GM18508 (cell line): ENCODE results near the gene ATP1A3.
"Not testable (repeated sequence)": the region's sequence is repeated elsewhere in the genome, so short reads cannot be mapped to it uniquely, and the experiment has no call there.

ENCODE experiments used
- ATAC-seq: cut with Tn5 transposase; IDR thresholded peaks from one replicate; pipeline ENCODE4 v1.9.1; 2021; ENCODE audit warnings: moderate number of reproducible peaks; ENCODE audit not compliant: insufficient read depth, unreplicated experiment

Gene ATP1A3

DNA sequence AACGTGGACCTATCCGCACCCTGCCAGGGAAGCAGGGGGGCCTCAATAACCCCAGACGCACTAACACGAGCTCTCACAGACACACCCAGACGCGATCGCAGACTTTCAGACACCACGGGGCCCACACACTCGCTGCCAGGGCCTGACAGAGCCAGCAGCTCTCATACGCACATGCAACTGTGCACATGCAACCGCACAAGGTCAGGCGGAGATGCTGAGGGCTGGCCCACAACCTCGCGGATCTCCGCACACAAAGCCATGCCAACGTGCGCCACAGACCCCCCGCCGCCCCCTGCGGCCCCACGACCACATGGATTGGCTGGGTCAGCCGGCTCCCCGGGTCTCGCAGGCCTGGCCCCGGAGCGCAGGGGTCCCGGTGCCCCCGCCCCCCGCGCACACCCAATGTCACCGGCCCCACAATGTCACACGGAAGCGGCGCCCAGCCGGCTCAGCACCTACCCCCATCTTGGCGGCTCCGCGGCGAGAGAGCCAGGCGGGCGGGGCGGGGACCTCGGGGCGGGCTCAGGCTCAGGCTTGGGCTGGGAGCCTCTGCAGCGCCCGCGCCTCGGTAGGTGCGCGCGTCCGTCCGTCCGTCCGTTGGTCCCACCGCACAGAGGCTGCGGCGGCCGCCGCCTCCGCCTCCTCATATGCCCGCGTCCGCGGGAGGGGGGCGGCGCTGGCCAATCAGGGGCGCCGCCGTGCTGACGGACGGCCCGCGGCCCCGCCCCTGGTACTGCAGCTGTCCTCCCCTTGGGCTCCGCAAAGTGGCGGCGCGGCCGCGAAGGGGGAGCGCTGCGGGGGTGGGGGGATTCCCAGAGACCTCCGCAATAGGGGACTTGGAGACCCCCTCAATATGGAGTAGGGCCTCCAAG is at the start of gene ATP1A3:
ATP1A3 (minus strand) TSS at position 619 of the 872 bp plus-strand sequence; CDS start at position 465, 154 bp downstream.
- no peak for ATAC-seq

DNA sequence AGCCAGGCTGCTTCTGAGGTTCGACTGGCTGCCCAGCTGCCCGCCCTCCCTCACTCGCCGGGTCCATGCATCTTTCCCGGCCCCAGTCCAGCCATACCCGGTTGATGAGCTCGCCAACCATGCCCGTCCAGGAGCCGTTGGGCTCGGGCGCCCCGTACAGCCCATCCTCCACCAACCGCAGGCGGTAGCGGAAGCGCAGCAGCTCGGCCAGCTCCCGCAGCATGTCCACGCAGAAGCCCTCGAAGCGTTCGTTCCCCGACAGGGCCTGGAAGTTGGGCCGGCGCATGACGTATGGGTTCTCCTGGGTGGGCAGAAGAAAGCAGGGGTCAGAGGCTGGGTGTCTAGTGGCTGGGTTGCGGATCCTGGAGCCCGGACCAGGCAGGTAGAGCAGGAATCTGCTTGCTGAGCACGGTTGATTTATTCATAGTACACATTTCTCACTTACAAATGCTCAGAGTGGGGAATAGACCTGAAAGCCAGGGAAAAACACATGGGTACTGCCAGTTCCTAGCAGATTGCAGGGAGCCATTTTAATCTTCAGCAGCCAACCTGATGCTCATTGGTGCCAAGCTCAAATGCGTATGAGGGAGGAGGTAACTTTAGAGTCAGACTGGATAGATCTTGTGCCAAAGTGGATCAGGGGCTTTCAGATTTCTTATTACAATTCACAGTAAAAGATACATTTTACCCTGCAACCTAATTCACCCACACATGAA is 48.6 kb upstream of the ATP1A3 start:
- ATAC-seq: no peak

DNA sequence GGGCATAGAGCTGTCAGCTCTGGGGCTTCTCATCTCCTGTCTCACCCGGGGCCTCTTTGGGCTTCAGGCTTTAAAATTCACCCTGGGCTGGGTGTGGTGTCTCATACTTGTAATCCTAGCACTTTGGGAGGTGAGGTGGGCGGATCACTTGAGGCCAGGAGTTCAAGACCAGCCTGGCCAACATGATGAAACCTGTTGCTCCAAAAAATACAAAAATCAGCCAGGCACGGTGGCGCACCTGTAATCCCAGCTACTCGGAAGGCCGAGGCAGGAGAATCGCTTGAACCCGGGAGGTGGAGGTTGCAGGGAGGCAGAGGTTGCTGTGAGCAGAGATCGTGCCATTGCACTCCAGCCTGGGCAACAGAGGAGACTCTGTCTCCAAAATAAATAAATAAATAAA is 46.5 kb upstream of the ATP1A3 start:
- ATAC-seq: not testable (repeated sequence)

DNA sequence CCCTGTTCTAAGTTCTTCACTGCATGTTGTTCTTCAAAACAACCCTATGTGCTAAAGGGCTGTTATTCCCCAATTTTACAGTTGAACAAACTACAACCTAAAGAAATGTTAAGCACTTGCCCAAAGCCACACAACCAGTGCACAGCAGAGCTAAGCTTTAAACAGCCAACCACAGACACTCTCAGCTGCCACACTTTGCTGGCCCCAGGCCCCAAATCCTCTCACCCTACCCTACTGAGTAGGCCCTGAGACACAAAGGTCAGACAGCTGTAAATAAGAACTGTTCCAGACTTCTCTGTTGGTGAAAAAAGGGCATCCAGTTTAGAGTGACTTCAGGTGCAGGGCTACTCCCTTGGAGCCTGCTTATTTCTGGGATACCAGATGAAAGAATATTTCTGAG is 46.0 kb upstream of the ATP1A3 start:
- ATAC-seq: no peak

DNA sequence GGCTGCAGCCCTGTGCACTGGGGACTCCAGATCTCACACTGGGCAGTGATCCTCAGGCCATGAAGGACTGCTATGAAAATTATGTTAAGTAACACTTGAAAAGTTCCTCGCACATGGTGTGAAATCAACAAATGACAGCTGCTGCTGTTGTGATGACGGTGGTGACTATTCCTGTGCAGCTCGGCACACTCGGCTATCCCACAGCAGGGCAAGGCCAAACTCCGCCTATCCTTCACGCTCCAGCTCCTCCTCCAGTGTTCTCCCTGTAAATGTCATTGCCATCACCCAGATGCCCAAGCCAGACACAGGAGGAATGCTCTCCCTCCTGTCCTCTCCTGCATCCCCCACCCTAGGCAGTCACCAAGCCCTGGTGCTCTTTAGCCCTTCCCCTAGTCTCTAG is 44.6 kb upstream of the ATP1A3 start:
- no peak for ATAC-seq

DNA sequence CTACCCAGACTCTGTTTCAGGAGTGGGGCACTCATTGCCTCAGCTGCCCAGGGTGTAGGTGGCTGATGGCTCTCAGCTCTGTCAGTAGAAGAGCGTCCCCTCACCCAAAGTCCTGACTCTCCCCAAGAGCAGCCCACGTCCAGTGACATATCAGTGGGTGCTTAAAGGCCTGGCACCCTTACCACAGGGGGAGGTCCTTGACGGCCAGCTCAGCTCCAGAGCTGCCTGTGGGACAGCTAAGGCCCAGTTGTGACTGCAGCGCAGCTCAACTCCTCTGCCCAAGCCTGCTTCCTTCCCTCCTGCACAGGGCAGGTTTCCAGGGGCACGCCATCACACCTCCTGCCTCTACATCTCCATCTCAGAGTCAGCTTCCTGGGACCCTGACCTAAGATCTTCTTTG is 43.6 kb upstream of the ATP1A3 start:
- no peak for ATAC-seq

DNA sequence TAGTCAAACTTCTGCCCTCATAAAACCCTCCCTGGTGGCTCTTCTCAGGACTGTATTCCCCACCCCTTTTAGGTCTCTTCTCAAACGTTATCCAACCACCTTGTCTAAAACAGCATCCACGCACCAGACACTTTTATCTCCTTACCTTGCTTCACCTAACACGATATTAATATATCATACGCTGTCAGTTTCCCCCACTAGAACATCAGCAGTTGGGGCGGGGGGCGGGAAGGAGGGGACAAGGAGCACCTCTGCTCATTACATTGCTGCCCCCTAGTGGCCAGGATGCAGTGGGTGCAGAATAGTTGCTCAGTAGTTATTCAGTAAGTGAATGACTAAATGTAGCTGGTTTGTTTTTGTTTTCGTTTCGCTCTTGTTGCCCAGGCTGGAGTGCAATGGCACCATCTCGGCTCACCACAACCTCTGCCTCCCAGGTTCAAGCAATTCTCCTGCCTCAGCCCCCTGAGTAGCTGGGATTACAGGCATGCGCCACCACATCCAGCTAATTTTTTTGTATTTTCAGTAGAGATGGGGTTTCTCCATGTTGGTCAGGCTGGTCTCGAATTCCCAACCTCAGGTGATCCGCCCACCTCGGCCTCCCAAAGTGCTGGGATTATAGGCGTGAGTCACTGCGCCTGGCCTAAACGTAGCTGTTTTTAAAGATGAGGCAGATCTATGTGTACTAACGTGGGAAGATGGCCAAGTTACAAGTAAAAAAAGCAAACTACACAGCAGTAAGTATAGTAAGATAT is 40.8 kb upstream of the ATP1A3 start:
- ATAC-seq: not testable (repeated sequence)

DNA sequence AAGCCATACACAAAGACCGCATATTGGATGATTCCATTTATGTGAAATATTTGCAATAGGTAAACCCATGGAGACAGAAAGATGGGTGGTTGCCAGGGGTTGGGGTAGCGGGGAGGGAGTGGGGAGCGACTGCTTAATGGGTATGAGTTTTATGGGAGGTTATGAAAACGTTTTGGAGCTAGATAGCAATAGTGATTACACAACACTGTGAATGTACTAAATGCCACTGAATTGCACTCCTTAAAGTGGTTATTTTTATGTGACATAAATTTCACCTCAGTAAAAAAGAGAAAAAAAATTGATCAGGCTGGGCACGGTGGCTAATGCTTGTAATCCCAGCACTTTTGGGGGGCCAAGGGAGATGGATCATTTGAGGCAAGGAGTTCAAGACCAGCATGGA is 39.4 kb upstream of the ATP1A3 start:
- no peak for ATAC-seq

DNA sequence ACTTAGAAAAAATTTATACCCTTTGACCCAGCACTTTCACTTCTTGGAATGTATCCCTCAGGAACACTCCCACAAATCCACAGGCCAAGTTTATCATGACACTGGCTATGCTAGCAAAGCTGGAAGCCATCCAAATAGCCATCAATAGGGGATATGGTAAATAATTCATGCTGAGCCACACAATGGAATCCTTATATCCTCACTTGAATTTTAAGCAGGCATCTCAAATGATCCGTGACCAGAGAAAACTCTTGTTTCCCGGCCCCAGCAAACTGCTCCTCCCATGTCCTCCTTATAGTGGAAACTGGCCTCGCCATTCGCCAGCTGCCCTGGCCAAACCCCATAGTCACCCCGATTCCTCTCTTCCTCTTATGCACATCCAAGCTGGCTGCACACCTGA is 38.4 kb upstream of the ATP1A3 start:
- no peak for ATAC-seq

DNA sequence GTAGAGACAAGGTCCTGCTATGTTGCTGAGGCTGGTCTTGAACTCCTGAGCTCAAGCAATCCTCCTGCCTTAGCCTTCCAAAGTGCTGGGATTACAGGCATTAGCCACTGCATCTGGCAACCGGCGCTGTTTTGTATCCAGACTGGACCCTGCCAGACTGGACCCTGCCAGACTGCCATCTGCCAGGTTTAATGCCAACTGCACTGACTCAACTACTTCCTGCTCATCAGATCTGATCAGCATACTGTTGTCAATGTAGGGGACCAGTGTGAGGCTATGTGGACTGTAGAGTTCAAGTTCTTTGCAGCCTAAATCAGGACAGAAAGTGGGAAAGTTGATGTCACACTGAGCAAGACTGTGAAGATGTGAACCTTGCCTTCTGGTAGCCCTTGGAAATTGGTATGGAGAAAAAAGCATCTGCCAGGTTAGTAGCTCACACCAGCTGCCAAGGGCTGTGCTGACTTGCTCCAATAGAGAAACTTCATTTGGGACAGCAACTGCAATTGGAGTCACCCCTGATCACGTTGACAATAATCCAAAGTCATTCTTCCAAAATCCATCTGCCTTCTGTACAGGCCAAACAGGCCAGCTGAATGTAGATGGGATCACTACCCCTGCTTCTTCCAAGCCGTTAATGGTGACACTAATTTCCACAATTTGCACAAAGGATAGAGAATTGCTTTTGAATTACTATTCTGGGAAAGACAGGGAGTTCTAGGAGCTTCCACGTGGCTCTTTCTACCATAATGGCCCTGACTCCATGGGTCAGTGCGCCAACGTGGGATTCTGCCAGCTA is 36.8 kb upstream of the ATP1A3 start:
- no peak for ATAC-seq

DNA sequence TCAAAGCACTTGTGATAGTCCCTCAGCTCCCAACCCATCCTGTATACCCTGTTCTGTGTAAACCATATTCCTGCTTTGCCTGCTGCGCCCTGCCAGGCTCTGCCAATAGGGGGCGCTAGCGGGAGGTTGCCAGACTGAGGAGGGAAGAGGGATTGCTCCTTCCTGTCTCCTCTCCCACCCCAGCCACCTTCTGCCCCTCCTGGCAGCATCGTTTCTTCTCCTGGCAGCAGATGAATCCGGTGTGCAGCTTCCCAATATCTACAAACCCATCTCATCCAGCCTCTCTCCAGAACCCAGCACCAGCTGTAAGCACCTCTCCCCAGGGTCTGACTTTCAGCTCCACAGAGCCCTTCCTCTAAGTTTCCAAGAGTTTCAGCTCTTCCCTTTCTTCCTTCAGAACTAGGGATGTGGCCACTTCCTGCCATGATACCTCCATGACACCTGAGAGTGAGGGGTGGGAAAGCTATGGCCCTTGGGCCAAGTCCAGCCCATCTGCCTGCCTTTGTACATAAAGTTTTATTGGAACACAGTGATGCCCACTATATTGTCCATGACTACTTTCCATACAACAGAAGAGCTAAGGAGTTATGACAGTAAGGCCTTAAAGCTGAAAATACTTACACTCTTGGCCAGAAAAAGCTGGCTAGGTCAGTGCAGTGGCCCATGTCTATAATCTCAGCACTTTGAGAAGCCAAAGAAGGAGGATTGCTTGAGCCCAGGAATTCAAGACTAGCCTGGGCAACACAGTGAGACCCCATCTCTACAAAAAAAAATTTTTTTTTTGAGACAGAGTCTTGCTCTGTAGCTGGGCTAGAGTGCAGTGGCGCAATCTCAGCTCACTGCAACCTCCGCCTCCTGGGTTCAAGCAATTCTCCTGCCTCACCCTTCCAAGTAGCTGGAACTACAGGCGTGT is 34.5 kb upstream of the ATP1A3 start:
- no peak for ATAC-seq

DNA sequence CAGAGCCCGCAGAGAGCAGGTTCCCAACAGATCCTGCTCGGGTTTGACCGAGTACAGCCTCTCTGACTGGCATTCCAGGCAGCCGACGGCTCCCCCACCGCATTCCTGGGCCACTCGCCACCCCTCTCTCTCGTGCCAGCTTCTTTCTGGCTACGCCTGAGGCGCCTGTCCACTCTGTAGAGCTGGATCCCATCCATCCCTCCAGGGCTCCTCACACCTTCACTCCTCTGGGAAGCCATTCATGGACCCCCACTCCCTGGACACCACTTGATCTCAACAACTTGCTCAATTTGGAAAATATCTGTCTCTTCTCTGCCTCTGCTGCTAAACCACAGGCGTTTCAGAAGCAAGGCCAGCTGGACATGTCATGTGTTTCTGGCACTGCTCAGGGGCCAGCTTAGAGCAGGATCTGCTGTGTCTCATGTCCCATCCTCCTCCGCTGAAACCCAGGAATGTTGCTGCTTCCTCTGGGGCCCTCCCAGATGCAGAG is 30.6 kb upstream of the ATP1A3 start:
- ATAC-seq: no peak

DNA sequence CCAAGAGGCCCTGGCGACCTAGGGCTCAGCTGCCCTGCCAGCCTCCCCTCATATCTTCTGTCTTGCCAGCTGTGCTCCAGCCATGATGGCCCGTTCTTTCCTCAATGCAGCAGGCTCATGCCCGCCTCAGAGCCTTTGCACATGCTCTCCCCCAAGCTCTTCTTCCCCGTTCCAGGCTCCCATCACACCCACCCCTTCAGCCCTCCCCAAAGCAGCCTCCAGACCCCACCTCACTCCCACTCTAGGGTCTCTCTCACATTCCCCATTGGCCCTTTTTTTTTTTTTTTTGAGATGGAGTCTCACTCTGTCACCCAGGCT is 29.9 kb upstream of the ATP1A3 start:
- no peak for ATAC-seq

DNA sequence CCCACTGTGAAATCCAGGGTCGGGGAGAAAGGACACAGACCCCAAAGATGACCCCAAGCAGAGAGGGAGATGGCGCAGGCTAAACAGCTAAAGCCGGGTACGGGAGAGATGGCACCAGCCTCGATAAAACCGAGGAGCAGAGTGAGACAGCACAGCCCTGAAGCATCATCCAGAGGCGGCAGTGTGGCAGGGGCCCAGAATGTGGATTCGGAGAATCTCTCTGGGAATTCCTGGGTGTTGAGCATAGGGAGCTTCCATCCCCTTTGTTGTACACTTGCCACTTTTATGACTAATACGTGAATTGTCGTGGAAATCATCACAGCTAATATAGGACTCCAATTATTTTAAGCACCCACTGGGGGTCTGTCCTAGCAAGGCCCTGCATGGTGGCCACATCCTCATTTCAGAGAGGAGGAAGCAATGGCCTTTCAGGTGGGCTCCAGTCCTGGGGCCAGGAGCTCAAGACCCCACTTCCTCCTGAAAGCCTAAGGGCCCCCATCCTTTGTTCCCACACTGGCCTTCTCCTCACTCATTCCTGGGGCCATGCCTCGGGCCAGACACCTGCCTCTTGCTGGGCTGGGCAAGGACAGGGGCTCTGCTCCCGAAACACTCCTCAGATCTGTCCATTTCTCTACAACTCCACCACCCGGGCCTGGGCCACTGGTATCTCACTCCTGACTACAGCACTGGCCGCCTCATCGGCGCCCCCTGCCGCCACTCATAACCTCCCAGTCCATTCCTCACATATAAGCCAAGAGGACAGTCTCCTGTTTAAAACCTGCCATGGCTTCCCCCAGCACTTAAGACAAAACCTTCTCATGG is 29.3 kb upstream of the ATP1A3 start:
- ATAC-seq: no peak

DNA sequence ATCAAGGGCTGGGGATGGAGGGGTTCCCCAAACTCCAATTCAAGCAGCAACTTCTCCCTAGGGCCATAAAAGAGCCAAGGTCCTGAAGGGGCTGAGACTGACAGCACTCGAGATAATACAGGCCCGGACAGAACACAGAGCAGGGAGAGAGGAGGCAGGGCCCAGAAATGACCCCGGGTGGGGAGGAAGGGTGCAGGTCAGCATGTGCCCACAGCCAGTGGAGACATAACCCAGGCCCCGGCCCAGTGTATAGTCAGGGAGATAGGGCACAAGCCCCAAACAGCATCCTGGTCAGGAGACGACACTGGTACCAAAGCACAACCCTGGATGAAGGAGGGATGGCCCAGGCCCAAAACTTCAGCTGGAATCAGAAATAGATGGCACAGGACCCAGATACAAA is 28.6 kb upstream of the ATP1A3 start:
- ATAC-seq: no peak

DNA sequence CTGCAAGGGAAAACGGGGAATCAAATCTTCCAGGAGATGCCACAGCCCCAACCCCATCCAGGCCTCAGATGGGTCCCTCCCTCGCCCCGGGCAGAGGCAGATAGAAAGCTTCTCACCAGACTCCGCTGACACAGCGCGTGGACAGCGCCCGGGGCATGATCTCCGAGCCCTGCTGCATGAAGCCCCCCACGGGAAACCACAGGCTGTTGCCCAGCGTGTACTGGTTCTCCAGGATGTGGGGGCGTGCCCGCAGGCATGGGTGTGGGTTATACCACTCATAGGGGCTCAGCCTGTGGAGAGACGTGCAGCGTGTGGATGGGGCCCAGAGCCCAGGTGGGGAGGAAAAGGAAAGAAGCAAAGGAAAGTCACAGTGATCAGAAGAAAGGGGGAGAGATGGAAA is 27.2 kb upstream of the ATP1A3 start:
- ATAC-seq: no peak

DNA sequence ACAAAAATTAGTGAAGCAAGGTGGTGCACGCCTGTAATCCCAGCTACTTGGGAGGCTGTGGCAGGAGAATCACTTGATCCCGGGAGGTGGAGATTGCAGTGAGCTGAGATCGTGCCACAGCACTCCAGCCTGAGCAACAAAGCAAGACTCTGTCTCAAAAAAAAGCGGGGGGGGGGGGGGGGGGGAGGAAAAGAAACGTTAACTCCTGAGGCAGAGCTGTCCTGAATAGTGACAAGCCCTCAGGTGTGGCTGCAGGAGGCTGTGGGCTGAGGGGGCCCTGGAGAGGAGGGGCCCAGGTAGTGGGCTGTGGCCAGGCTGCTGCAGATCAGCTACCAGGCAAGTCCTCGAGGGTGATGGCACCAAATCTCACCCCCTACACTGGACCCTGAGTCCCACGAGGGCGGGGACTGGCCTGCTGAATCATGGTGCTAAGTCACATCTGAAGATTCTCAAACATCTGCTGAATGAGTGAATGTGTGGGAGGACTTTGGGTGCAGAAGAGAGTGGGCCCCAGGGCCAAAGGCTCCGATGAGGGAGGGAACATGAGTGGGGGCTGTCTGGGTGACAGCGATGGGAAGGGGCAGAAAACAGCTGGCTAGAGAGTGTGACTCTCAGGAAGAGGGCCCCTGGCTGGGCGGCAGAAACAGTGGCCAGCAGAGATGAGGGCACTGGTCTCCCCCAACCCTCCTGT is 24.6 kb upstream of the ATP1A3 start:
- ATAC-seq: no peak

DNA sequence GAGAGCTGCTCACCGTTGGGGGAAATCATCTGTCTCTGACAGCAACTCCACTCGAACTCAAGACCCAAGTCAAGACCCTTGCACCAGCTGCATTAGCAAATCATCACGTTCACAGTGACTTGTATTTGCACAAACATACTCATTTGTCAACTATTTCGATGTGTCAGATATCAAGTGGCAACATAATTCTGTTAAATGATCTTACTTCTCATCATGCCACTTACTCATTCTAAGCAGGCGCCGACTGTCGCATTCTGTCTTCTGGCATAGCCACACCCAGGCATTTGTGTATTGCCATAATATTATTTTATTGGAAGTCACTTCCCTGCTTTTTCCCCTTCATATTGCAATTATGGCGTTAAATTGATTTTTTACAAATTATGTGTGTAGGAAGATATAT is 23.0 kb upstream of the ATP1A3 start:
- no peak for ATAC-seq
